GM12873 (cell line): ENCODE data around the gene KCNMA1.

Source experiments
- CTCF ChIP-seq: IDR thresholded peaks from 2 replicates; pipeline ENCODE4 v1.5.1; 2012; ENCODE audit warnings: low read depth, mild to moderate bottlenecking, moderate library complexity, low read length, control low read depth; ENCODE audit not compliant: insufficient read depth; ENCODE audit errors: missing control alignments

The KCNMA1 gene

GRCh38 chr10:77223526-77224460 is 413.8 kb downstream of the KCNMA1 start:
- TF ChIP-seq CTCF, result no peak

GRCh38 chr10:77220150-77220549 is 417.5 kb downstream of the KCNMA1 start:
- no peak for TF ChIP-seq CTCF

GRCh38 chr10:77219046-77219445 is 418.6 kb downstream of the KCNMA1 start:
- TF ChIP-seq CTCF, result no peak

GRCh38 chr10:77214799-77215198 is 422.8 kb downstream of the KCNMA1 start:
- no peak for TF ChIP-seq CTCF

GRCh38 chr10:77212632-77213031 is 425.0 kb downstream of the KCNMA1 start:
- no peak for TF ChIP-seq CTCF

- no peak for TF ChIP-seq CTCF
These were observed 427.0 kb downstream of the KCNMA1 start for GRCh38 chr10:77210645-77211044.

- TF ChIP-seq CTCF, result no peak
These were observed 428.8 kb downstream of the KCNMA1 start for GRCh38 chr10:77208684-77209256.
